Effector CD4-positive, alpha-beta T cell (primary cell): ENCODE results near the gene LSS.

Experiments
- DNase-seq: peaks from one replicate; pipeline ENCODE4 v3.0.0-alpha.2; 2020

Gene LSS

GRCh38 chr21:46168238-46168637 is 60.3 kb downstream of the LSS start:
- DNase-seq: no peak

- DNase-seq: no peak
Observed at GRCh38 chr21:46165098-46165497, 63.5 kb downstream of the LSS start.

GRCh38 chr21:46163380-46163779 is 65.2 kb downstream of the LSS start:
- no peak for DNase-seq

- DNase-seq: no peak
Observed at GRCh38 chr21:46161633-46162592, 66.7 kb downstream of the LSS start.

- DNase-seq: no peak
Observed at GRCh38 chr21:46160907-46161632, 67.5 kb downstream of the LSS start.

- no peak for DNase-seq
Observed at GRCh38 chr21:46160657-46160906, 68.0 kb downstream of the LSS start.

GRCh38 chr21:46159841-46160656 is 68.5 kb downstream of the LSS start:
- no peak for DNase-seq

GRCh38 chr21:46159390-46159789 is 69.2 kb downstream of the LSS start:
- DNase-seq: no peak

GRCh38 chr21:46158666-46159300 is 69.8 kb downstream of the LSS start:
- DNase-seq: no peak

- DNase-seq: no peak
Observed at GRCh38 chr21:46157987-46158451, 70.6 kb downstream of the LSS start.

- DNase-seq: no peak
Observed at GRCh38 chr21:46157396-46157986, 71.1 kb downstream of the LSS start.

GRCh38 chr21:46156678-46157077 is 71.9 kb downstream of the LSS start:
- DNase-seq: no peak

GRCh38 chr21:46156378-46156645 is 72.3 kb downstream of the LSS start:
- DNase-seq: no peak

- no peak for DNase-seq
Observed at GRCh38 chr21:46155514-46156377, 72.8 kb downstream of the LSS start, which contains the start of gene FTCD. TSS of gene FTCD (minus strand) at chr21:46155579. CDS start at chr21:46155523, 56 bp downstream.

- no peak for DNase-seq
Observed at GRCh38 chr21:46154955-46155513, 73.5 kb downstream of the LSS start.

GRCh38 chr21:46154155-46154954 is 74.2 kb downstream of the LSS start:
- no peak for DNase-seq

GRCh38 chr21:46153247-46154154 is 75.1 kb downstream of the LSS start:
- DNase-seq: no peak

GRCh38 chr21:46152927-46153246 is 75.7 kb downstream of the LSS start:
- no peak for DNase-seq
